ENCODE measurements around the gene MS4A3. TPM values are rescaled to one million over a fixed set of nuclear protein-coding genes. Genes with fewer than 3 reads are reported as not detected.

MS4A3 gene
- total and polyA plus RNA-seq, 10 of the 15 experiments (the other 5 are each of a cell fraction or from before 2014, with no cell fraction given), result 0.13 TPM; not detected in 9

GRCh38 chr11:60118338-60118737 lies 61.9 kb downstream of the MS4A3 start (continued):
- TF ChIP-seq SMC3 (IDR thresholded peaks at IDR 0.05; ENCODE audit: borderline replicate concordance, low read length) (peak; percentile 49; the same call in 1 of the 2 replicates), JUND (IDR thresholded peaks at IDR 0.05; ENCODE audit: low read depth, low read length) (no peak), BCL11A (IDR thresholded peaks at IDR 0.05; ENCODE audit: low read depth, low read length) (no peak)
- TF ChIP-seq, protein P1, sequence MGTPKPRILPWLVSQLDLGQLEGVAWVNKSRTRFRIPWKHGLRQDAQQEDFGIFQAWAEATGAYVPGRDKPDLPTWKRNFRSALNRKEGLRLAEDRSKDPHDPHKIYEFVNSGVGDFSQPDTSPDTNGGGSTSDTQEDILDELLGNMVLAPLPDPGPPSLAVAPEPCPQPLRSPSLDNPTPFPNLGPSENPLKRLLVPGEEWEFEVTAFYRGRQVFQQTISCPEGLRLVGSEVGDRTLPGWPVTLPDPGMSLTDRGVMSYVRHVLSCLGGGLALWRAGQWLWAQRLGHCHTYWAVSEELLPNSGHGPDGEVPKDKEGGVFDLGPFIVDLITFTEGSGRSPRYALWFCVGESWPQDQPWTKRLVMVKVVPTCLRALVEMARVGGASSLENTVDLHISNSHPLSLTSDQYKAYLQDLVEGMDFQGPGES (IDR thresholded peaks at IDR 0.05), result no peak

DNA sequence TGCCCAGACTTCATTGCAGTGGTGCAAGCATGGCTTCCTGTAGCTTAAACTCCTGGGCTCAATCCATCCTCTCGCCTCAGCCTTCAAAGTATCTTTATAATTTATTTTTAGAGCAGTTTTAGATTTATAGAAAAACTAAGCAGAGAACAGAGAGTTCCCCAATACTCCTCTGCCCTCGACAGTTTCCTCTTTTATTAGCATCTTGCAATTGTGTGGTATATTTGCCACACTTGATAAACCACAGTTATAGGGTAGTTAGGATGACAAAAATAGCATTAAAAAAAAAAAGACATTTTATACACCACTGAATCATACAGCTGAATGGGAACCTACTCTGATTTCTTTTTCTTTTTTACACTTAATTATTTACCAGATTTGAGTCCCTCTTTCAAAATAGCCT lies 63.2 kb downstream of the MS4A3 start:
- RAD21 ChIA-PET (ENCODE audit: unreplicated experiment), result interaction anchor here (1.4 kb wide), 2 partner anchors 132 kb away, joined by 7 to 40 read pairs; no protein-coding TSS in a partner anchor
- Histone ChIP-seq H3K4me2 (ENCODE audit: control insufficient read depth, insufficient read depth) (no peak overlapping the region), H3K27me3 (replicated peaks in 1 of 2; ENCODE audit: control insufficient read depth in 2 of 2, insufficient read depth in 2 of 2, low read length in 1 of 2) (no peaks in the 10 kb centered on the region), H3K36me3 (ENCODE audit: control insufficient read depth in 2 of 2, insufficient read depth in 2 of 2, low read length in 1 of 2) (no peaks in the 10 kb centered on the region), H3K9me3 (replicated peaks; ENCODE audit: control insufficient read depth, insufficient read depth, low read length) (no peaks in the 10 kb centered on the region), H3K4me3 (no peak overlapping the region), H3K27ac (ENCODE audit: control insufficient read depth, insufficient read depth) (no peak overlapping the region), H3K4me1 (ENCODE audit: control insufficient read depth, insufficient read depth, low read length) (no peaks in the 10 kb centered on the region), H4K20me1 (ENCODE audit: control insufficient read depth, insufficient read depth) (no peaks in the 10 kb centered on the region), H3K79me2 (ENCODE audit: control insufficient read depth, insufficient read depth, low read length) (no peaks in the 10 kb centered on the region), H2AFZ (ENCODE audit: control insufficient read depth, low read depth, low read length) (no peak overlapping the region), H3K9ac (ENCODE audit: control insufficient read depth, insufficient read depth, low read length) (no peak overlapping the region)
- intact Hi-C loops (cut with micrococcal nuclease; ENCODE audit: unreplicated experiment), result no loop called here
- WGBS (ENCODE audit: insufficient coverage, insufficient replicate concordance, low lambda C conversion rate, missing lambda C conversion rate), result 0% methylated on average over 2 of the region's 2 CpGs
- POLR2A ChIA-PET, result no interaction called here
- BruUV-seq (replicated peaks), result no TSS peak
- CTCF ChIA-PET, result interaction anchor here (1.2 to 2.8 kb wide), 3 partner anchors 8 to 132 kb away, joined by 5 to 66 read pairs (median 5); no protein-coding TSS in a partner anchor
- FAIRE-seq (no peak), ATAC-seq (no peak), DNase-seq (ENCODE audit: low read depth, low spot score) (no peak)
- TF ChIP-seq ASH2L (IDR thresholded peaks at IDR 0.05; ENCODE audit: borderline replicate concordance, low read depth) (no peak), BACH1 (IDR thresholded peaks at IDR 0.05; ENCODE audit: borderline replicate concordance) (no peak), RUNX3 (IDR thresholded peaks at IDR 0.05; ENCODE audit: low read length) (peak; percentile 18; the same call in 1 of the 2 replicates)
- TF ChIP-seq, protein P2, sequence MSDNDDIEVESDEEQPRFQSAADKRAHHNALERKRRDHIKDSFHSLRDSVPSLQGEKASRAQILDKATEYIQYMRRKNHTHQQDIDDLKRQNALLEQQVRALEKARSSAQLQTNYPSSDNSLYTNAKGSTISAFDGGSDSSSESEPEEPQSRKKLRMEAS (IDR thresholded peaks at IDR 0.05; ENCODE audit: low read depth, low read length), result no peak
- TF ChIP-seq, protein P3, sequence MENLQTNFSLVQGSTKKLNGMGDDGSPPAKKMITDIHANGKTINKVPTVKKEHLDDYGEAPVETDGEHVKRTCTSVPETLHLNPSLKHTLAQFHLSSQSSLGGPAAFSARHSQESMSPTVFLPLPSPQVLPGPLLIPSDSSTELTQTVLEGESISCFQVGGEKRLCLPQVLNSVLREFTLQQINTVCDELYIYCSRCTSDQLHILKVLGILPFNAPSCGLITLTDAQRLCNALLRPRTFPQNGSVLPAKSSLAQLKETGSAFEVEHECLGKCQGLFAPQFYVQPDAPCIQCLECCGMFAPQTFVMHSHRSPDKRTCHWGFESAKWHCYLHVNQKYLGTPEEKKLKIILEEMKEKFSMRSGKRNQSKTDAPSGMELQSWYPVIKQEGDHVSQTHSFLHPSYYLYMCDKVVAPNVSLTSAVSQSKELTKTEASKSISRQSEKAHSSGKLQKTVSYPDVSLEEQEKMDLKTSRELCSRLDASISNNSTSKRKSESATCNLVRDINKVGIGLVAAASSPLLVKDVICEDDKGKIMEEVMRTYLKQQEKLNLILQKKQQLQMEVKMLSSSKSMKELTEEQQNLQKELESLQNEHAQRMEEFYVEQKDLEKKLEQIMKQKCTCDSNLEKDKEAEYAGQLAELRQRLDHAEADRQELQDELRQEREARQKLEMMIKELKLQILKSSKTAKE (IDR thresholded peaks at IDR 0.05; ENCODE audit: low read depth, poor library complexity, severe bottlenecking), result no peak
- in situ Hi-C loops (cut with MboI), result no loop called here
- SMC1A ChIA-PET (ENCODE audit: uncharacterized antibody, unreplicated experiment), result interaction anchor here (1.8 to 3.2 kb wide), 3 partner anchors 8 to 224 kb away, joined by 4 to 36 read pairs (median 10); no protein-coding TSS in a partner anchor

Other genes starting within 250 kb of the MS4A3 start
Only the 7 nearest of the 12 such genes appear.
- not detected in 2 replicates for gene OOSP3, start 177.9 kb upstream of the MS4A3 start, total RNA-seq (2014; rRNA removed)
- not detected in 2 replicates for gene OOSP3, start 177.9 kb upstream of the MS4A3 start, total RNA-seq (2014; rRNA removed; fragmentation: Illumina TruSeq; extraction: Trizol)
- gene OOSP3, start 177.9 kb upstream of the MS4A3 start, total RNA-seq (2021), result not detected in 2 replicates
- not detected in 2 replicates for gene OOSP3, start 177.9 kb upstream of the MS4A3 start, polyA plus RNA-seq (2011; rRNA removed)
- gene OOSP3, start 177.9 kb upstream of the MS4A3 start, polyA plus RNA-seq (2014; fragmentation: Illumina TruSeq; extraction: Trizol), result not detected in 2 replicates
- under 1 TPM in 1 of 2 experiments, not detected in 1; 0.07 TPM for gene OOSP3, start 177.9 kb upstream of the MS4A3 start, polyA plus RNA-seq (2014; fragmentation: Nextera tagmentation; extraction: Ambion mirVana)
- not detected in 2 replicates for gene OOSP3, start 177.9 kb upstream of the MS4A3 start, polyA plus RNA-seq (2014; rRNA removed)
- gene OOSP3, start 177.9 kb upstream of the MS4A3 start, polyA plus RNA-seq (2016; fragmentation: Nextera tagmentation; extraction: Ambion mirVana), result not detected
- not detected in 2 replicates for gene OOSP1, start 118.2 kb upstream of the MS4A3 start, total RNA-seq (2014; rRNA removed)
- gene OOSP1, start 118.2 kb upstream of the MS4A3 start, total RNA-seq (2014; rRNA removed; fragmentation: Illumina TruSeq; extraction: Trizol), result not detected in 2 replicates
- not detected in 2 replicates for gene OOSP1, start 118.2 kb upstream of the MS4A3 start, total RNA-seq (2021)
- not detected in 2 replicates for gene OOSP1, start 118.2 kb upstream of the MS4A3 start, polyA plus RNA-seq (2011; rRNA removed)
- not detected in 2 replicates for gene OOSP1, start 118.2 kb upstream of the MS4A3 start, polyA plus RNA-seq (2014; fragmentation: Illumina TruSeq; extraction: Trizol)
- gene OOSP1, start 118.2 kb upstream of the MS4A3 start, polyA plus RNA-seq (2014; fragmentation: Nextera tagmentation; extraction: Ambion mirVana), result not detected
- not detected in 2 replicates for gene OOSP1, start 118.2 kb upstream of the MS4A3 start, polyA plus RNA-seq (2014; rRNA removed)
- gene OOSP1, start 118.2 kb upstream of the MS4A3 start, polyA plus RNA-seq (2016; fragmentation: Nextera tagmentation; extraction: Ambion mirVana), result not detected
- gene OOSP4A, start 92.6 kb upstream of the MS4A3 start, total RNA-seq (2014; rRNA removed), result not detected in 2 replicates
- not detected in 2 replicates for gene OOSP4A, start 92.6 kb upstream of the MS4A3 start, total RNA-seq (2014; rRNA removed; fragmentation: Illumina TruSeq; extraction: Trizol)
- gene OOSP4A, start 92.6 kb upstream of the MS4A3 start, total RNA-seq (2021), result not detected in 2 replicates
- not detected in 2 replicates for gene OOSP4A, start 92.6 kb upstream of the MS4A3 start, polyA plus RNA-seq (2011; rRNA removed)
- not detected in 2 replicates for gene OOSP4A, start 92.6 kb upstream of the MS4A3 start, polyA plus RNA-seq (2014; fragmentation: Illumina TruSeq; extraction: Trizol)
- not detected for gene OOSP4A, start 92.6 kb upstream of the MS4A3 start, polyA plus RNA-seq (2014; fragmentation: Nextera tagmentation; extraction: Ambion mirVana)
- not detected in 2 replicates for gene OOSP4A, start 92.6 kb upstream of the MS4A3 start, polyA plus RNA-seq (2014; rRNA removed)
- gene OOSP4A, start 92.6 kb upstream of the MS4A3 start, polyA plus RNA-seq (2016; fragmentation: Nextera tagmentation; extraction: Ambion mirVana), result not detected
- not detected in 2 replicates for gene OOSP4B, start 39.5 kb upstream of the MS4A3 start, total RNA-seq (2014; rRNA removed)
- not detected in 2 replicates for gene OOSP4B, start 39.5 kb upstream of the MS4A3 start, total RNA-seq (2014; rRNA removed; fragmentation: Illumina TruSeq; extraction: Trizol)
- not detected in 2 replicates for gene OOSP4B, start 39.5 kb upstream of the MS4A3 start, total RNA-seq (2021)
- gene OOSP4B, start 39.5 kb upstream of the MS4A3 start, polyA plus RNA-seq (2011; rRNA removed), result not detected in 2 replicates
- not detected in 2 replicates for gene OOSP4B, start 39.5 kb upstream of the MS4A3 start, polyA plus RNA-seq (2014; fragmentation: Illumina TruSeq; extraction: Trizol)
- gene OOSP4B, start 39.5 kb upstream of the MS4A3 start, polyA plus RNA-seq (2014; fragmentation: Nextera tagmentation; extraction: Ambion mirVana), result not detected
- not detected in 2 replicates for gene OOSP4B, start 39.5 kb upstream of the MS4A3 start, polyA plus RNA-seq (2014; rRNA removed)
- gene OOSP4B, start 39.5 kb upstream of the MS4A3 start, polyA plus RNA-seq (2016; fragmentation: Nextera tagmentation; extraction: Ambion mirVana), result not detected
- not detected in 2 replicates for gene OOSP2, start 16.3 kb upstream of the MS4A3 start, total RNA-seq (2014; rRNA removed)
- gene OOSP2, start 16.3 kb upstream of the MS4A3 start, total RNA-seq (2014; rRNA removed; fragmentation: Illumina TruSeq; extraction: Trizol), result not detected in 2 replicates
- gene OOSP2, start 16.3 kb upstream of the MS4A3 start, total RNA-seq (2021), result not detected in 2 replicates
- gene OOSP2, start 16.3 kb upstream of the MS4A3 start, polyA plus RNA-seq (2011; rRNA removed), result not detected in 2 replicates
- not detected in 2 replicates for gene OOSP2, start 16.3 kb upstream of the MS4A3 start, polyA plus RNA-seq (2014; fragmentation: Illumina TruSeq; extraction: Trizol)
- not detected for gene OOSP2, start 16.3 kb upstream of the MS4A3 start, polyA plus RNA-seq (2014; fragmentation: Nextera tagmentation; extraction: Ambion mirVana)
- not detected in 2 replicates for gene OOSP2, start 16.3 kb upstream of the MS4A3 start, polyA plus RNA-seq (2014; rRNA removed)
- gene OOSP2, start 16.3 kb upstream of the MS4A3 start, polyA plus RNA-seq (2016; fragmentation: Nextera tagmentation; extraction: Ambion mirVana), result not detected
- not detected in 2 replicates for gene MS4A2, start 32.0 kb downstream of the MS4A3 start, total RNA-seq (2014; rRNA removed)
- gene MS4A2, start 32.0 kb downstream of the MS4A3 start, total RNA-seq (2014; rRNA removed; fragmentation: Illumina TruSeq; extraction: Trizol), result not detected in 2 replicates
- not detected in 2 replicates for gene MS4A2, start 32.0 kb downstream of the MS4A3 start, total RNA-seq (2021)
- not detected in 2 replicates for gene MS4A2, start 32.0 kb downstream of the MS4A3 start, polyA plus RNA-seq (2011; rRNA removed)
- gene MS4A2, start 32.0 kb downstream of the MS4A3 start, polyA plus RNA-seq (2014; fragmentation: Illumina TruSeq; extraction: Trizol), result not detected in 2 replicates
- not detected for gene MS4A2, start 32.0 kb downstream of the MS4A3 start, polyA plus RNA-seq (2014; fragmentation: Nextera tagmentation; extraction: Ambion mirVana)
- not detected in 2 replicates for gene MS4A2, start 32.0 kb downstream of the MS4A3 start, polyA plus RNA-seq (2014; rRNA removed)
- gene MS4A2, start 32.0 kb downstream of the MS4A3 start, polyA plus RNA-seq (2016; fragmentation: Nextera tagmentation; extraction: Ambion mirVana), result not detected
- gene MS4A6A, start 126.4 kb downstream of the MS4A3 start, total RNA-seq (2014; rRNA removed), result 6.0 and 8.0 TPM in 2 replicates
- 9.6 and 10.1 TPM in 2 replicates for gene MS4A6A, start 126.4 kb downstream of the MS4A3 start, total RNA-seq (2014; rRNA removed; fragmentation: Illumina TruSeq; extraction: Trizol)
- gene MS4A6A, start 126.4 kb downstream of the MS4A3 start, total RNA-seq (2021), result 4.5 and 7.1 TPM in 2 replicates
- gene MS4A6A, start 126.4 kb downstream of the MS4A3 start, polyA plus RNA-seq (2011; rRNA removed), result 30.7 and 31.9 TPM in 2 replicates
- 13.8 and 27.4 TPM in 2 replicates for gene MS4A6A, start 126.4 kb downstream of the MS4A3 start, polyA plus RNA-seq (2014; fragmentation: Illumina TruSeq; extraction: Trizol)
- gene MS4A6A, start 126.4 kb downstream of the MS4A3 start, polyA plus RNA-seq (2014; fragmentation: Nextera tagmentation; extraction: Ambion mirVana), result 10 to 100 TPM; 12.2 to 12.5 TPM
- 6.5 and 8.0 TPM in 2 replicates for gene MS4A6A, start 126.4 kb downstream of the MS4A3 start, polyA plus RNA-seq (2014; rRNA removed)
- gene MS4A6A, start 126.4 kb downstream of the MS4A3 start, polyA plus RNA-seq (2016; fragmentation: Nextera tagmentation; extraction: Ambion mirVana), result 1 to 10 TPM in 1 of 2 experiments, under 1 TPM in 1; 0.75 to 1.5 TPM

Measured in GM12878 (cell line).